BE2C (cell line): ENCODE data around the gene RIOX2.

Experiments
- DNase-seq: peaks from one replicate; pipeline ENCODE4 v3.0.0-alpha.2; 2020
- H3K27me3 ChIP-seq: fragments of 250-450 bp; sonication (Bioruptor Pico); 2 replicates; pipeline ENCODE4 v1.5.1; 2020; ENCODE audit warnings: mild to moderate bottlenecking
- H3K36me3 ChIP-seq: fragments of 250-450 bp; sonication (Bioruptor Pico); 2 replicates; pipeline ENCODE4 v1.5.1; 2020; ENCODE audit warnings: mild to moderate bottlenecking
- H3K4me1 ChIP-seq: fragments of 250-450 bp; sonication (Bioruptor Pico); 2 replicates; pipeline ENCODE4 v1.5.1; 2020
- H3K4me3 ChIP-seq: 2 replicates; pipeline ENCODE4 v1.5.1; 2011; ENCODE audit warnings: low read depth, low read length
- H3K9me3 ChIP-seq: fragments of 250-450 bp; sonication (Bioruptor Pico); 2 replicates; pipeline ENCODE4 v1.5.1; 2020
- CTCF ChIP-seq: IDR thresholded peaks from 2 replicates; pipeline ENCODE4 v1.5.1; 2012; ENCODE audit warnings: mild to moderate bottlenecking, low read depth, low read length

RIOX2 gene

DNA sequence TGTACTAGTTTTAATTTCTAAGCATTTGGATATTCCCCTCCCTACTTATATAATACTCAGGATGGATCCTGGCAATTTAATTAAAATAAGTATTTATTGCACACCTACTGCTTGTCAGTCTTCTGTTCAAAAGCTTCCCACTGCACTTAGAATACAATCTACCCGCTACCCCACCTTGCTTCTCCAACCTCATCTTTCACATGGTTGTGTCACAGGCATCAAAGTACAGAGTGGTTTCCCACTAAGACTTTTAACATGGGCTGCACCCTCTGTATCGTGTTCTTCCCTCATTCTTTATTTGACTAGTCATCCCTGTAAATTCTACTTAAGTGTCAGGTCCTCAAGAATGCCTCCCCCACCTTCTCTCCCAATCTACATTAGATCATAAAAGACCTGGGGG is 35.0 kb downstream of the RIOX2 start:
- no peak for TF ChIP-seq CTCF
- DNase-seq, result no peak
- Histone ChIP-seq H3K36me3 (peaks cover 45% of the 10 kb centered on the region), H3K9me3 (no peaks in the 10 kb centered on the region), H3K4me1 (no peaks in the 10 kb centered on the region; the same call in 1 of the 2 replicates), H3K27me3 (no peaks in the 10 kb centered on the region), H3K4me3 (no peak overlapping the region)

DNA sequence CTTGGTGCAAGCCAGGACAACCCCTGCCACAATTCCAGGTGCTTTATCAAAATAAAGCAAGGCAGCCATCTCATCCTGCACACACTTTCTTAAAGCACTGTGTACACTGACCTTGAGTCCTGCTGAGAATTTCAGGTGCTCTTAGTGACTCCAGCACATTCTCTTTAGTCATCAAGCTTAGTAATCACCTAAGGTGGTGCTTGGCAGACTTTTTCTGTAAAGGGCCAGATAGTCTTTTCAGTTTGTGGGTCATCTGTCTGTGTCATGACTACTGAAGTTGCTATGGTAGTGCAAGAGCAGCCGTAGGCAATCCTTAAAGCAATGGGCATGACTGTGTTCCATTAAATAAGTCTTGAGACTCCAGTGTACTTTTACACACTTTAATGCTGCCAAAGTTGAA is 36.4 kb downstream of the RIOX2 start:
- H3K36me3 ChIP-seq, result peaks cover 42% of the 10 kb centered on the region

DNA sequence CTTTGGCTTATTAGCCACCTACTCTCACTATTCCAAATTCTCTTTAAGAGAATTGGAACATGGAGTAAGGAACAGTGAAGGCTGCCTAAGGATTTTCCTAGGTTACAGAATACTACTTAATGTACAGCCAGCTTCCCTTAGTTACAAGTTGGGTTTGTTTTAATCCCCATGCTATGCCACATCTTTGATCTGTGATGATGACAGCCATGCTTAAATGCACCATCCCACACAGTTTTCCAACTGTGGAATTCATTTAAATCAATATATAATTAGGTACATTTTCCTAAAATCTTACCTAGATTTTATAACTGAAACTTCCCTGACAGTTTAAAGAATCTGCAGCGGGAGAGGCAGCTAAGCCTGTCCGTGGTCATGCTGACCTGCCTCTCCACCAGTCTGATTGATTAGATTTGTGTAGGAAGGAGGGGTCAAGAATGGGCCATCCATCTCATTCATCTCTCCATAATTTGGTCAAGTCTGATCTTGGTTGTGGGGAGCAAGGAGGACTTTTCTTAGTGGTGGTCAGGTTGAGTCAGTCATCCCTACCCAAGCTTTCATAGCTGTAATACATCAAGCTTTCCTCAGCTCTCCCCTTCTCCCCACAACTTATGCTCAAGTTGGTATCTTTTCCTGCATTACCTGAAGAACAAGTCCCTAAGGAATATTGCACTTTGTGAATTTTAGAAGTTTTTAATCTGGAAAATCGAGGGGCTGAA is 37.1 kb downstream of the RIOX2 start:
- H3K4me3 ChIP-seq, result no peak overlapping the region
- H3K36me3 ChIP-seq, result peaks cover 46% of the 10 kb centered on the region

More for the DNA sequence above, 36.4 kb downstream of the RIOX2 start:
- no peaks in the 10 kb centered on the region for H3K9me3 ChIP-seq
- DNase-seq, result no peak
- H3K27me3 ChIP-seq, result no peaks in the 10 kb centered on the region
- H3K4me1 ChIP-seq, result no peaks in the 10 kb centered on the region; the same call in 1 of the 2 replicates
- no peak for TF ChIP-seq CTCF
- no peak overlapping the region for H3K4me3 ChIP-seq

DNA sequence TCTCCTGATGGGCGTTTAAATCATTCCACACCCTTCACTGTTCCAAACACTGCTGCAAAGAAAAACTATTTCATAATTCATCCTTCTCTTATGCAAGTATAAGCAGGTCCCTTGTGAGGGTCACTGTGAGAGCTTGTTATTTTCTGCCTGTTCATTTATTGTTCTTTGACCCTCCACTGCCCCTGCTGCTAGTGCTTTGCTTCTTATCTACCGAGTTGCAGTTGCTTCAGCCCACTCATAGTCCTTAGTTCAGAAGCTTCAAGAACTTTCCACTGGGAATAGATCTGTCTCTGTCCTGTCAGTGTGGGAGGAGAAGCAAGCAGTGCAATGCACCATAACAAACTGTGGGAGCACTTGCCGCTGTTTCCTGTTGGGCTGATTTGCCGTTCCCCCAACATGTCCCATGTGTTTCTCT is 39.8 kb downstream of the RIOX2 start:
- Histone ChIP-seq H3K36me3 (peaks cover 35% of the 10 kb centered on the region), H3K4me1 (no peaks in the 10 kb centered on the region)

More for the DNA sequence above, 37.1 kb downstream of the RIOX2 start:
- H3K27me3 ChIP-seq, result no peaks in the 10 kb centered on the region
- no peaks in the 10 kb centered on the region for H3K9me3 ChIP-seq
- TF ChIP-seq CTCF, result no peak
- no peaks in the 10 kb centered on the region; the same call in 1 of the 2 replicates for H3K4me1 ChIP-seq
- no peak for DNase-seq

DNA sequence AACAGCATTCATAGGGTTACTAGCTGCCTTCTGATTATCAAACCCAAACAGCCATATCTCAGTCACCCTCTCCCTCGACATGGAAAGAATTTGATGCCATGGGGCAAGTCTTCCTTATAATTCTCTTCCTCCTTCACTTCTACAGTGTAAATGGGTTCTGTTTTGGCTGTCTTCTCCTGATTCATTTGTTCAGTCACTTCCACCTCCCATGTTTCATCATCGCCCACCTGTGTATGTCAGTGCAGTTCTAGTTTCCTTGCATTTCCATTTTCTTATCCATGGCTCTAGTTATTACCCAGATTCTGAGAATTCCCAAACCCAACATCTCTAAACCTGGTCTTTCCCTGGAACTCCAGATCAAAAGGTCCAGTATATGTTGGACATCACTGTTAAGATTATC is 41.0 kb downstream of the RIOX2 start:
- H3K27me3 ChIP-seq, result no peaks in the 10 kb centered on the region
- no peaks in the 10 kb centered on the region for H3K4me1 ChIP-seq
- no peak for DNase-seq
- H3K36me3 ChIP-seq, result peaks cover 26% of the 10 kb centered on the region
- H3K4me3 ChIP-seq, result no peak overlapping the region
- TF ChIP-seq CTCF, result no peak
- H3K9me3 ChIP-seq, result no peaks in the 10 kb centered on the region

More for the DNA sequence above, 39.8 kb downstream of the RIOX2 start:
- DNase-seq, result no peak
- Histone ChIP-seq H3K9me3 (no peaks in the 10 kb centered on the region), H3K27me3 (no peaks in the 10 kb centered on the region), H3K4me3 (no peak overlapping the region)
- TF ChIP-seq CTCF, result no peak

GRCh38 chr3:97930018-97930417 is 42.2 kb downstream of the RIOX2 start:
- H3K4me1 ChIP-seq, result no peaks in the 10 kb centered on the region
- no peaks in the 10 kb centered on the region for H3K9me3 ChIP-seq
- peaks cover 19% of the 10 kb centered on the region for H3K36me3 ChIP-seq
- H3K27me3 ChIP-seq, result no peaks in the 10 kb centered on the region
- no peak for TF ChIP-seq CTCF
- no peak for DNase-seq
- no peak overlapping the region for H3K4me3 ChIP-seq
